ENCODE measurements around the gene ATP1A2.

DNA sequence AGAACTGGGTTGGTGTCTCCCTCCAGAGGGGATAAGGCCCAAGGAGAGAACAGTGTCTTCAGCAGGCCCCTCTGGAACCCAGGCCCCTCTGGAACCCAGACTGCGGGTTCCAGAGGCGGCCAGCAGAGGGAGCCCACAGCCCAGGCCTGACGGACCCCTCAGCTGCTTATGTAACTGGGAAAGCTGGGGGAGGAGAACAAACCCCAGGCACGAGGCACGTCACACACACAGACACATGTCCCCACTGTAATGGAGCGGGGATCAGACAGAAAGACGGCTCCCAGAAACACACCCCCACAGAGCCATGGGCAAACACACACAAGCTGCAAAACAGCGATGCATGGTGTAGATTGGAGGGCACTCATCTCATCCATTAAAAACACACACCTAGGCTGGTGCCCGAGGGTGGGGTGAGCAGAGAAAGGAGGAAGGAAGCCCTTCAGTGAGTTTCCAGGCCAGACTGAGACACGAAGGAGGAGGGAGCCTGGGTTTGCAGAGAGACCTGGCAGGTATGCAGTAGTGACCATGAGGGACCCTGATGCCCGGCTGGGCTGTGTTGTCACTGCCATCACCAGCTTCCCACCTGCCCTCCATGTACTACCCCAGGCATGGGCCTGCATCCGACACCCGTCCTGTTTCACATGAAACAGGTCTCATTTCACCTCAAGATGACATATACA, 14.4 kb upstream of the ATP1A2 start:
- no peak for TF ChIP-seq ZBTB8A (tag by site-specific recombination; IDR thresholded peaks at IDR 0.05)
- no peak for TF ChIP-seq GLI4 (tag by site-specific recombination; IDR thresholded peaks at IDR 0.05)
- peak; percentile 86 for TF ChIP-seq CTCF (tag by site-specific recombination; IDR thresholded peaks at IDR 0.05)

Data from HEK293 (cell line).